H1 (cell line): ENCODE results near the gene KLF16. TPM values are rescaled to one million over a fixed set of nuclear protein-coding genes. Genes with fewer than 3 reads are reported as not detected.
A peak's percentile ranks its signal among the peaks of the same experiment; 100 is the strongest.

Source experiments
- CTCF ChIA-PET: fragments of 300-600 bp; sonication (Branson Sonifier 250); formaldehyde crosslinking; loops from one replicate; lab custom pipeline; 2021; ENCODE audit not compliant: partially characterized antibody; lab: Charles Lee
- POLR2A ChIA-PET: fragments of 300-600 bp; sonication (Branson Sonifier 250); formaldehyde crosslinking; loops from one replicate; lab custom pipeline; 2021; ENCODE audit warnings: inconsistent platforms; ENCODE audit not compliant: partially characterized antibody; lab: Charles Lee
- DNase-seq, 2 experiments: peaks; one replicate each; pipeline versions ENCODE4 v3.0.0 to v3.0.0-alpha.2; 2010 to 2022; ENCODE audit warnings: low spot score in 2 of 2, low read depth in 1 of 2, mixed read lengths in 1 of 2
- FAIRE-seq: peaks from 2 replicates; lab custom pipeline; 2011; peaks lifted over from hg19 to GRCh38; lab: Jason Lieb, UNC
- H2AFZ ChIP-seq: 2 replicates; pipeline ENCODE4 v1.8.1; 2012; ENCODE audit warnings: low read length, inconsistent platforms
- H2AK5ac ChIP-seq: 2 replicates; pipeline ENCODE4 v1.6.1; 2013; ENCODE audit warnings: low read depth, low read length
- H2BK120ac ChIP-seq: replicated peaks from 2 replicates; pipeline ENCODE3; 2013; ENCODE audit warnings: low read depth, low read length, inconsistent platforms
- H2BK12ac ChIP-seq: 2 replicates; pipeline ENCODE4 v1.6.1; 2013; ENCODE audit warnings: low read depth, low read length
- H2BK15ac ChIP-seq: 2 replicates; pipeline ENCODE4 v1.6.1; 2013; ENCODE audit warnings: low read length
- H2BK20ac ChIP-seq: 2 replicates; pipeline ENCODE4 v1.6.1; 2013; ENCODE audit warnings: low read length
- H2BK5ac ChIP-seq: 2 replicates; pipeline ENCODE4 v1.6.1; 2013; ENCODE audit warnings: low read depth, low read length
- H3K14ac ChIP-seq: 2 replicates; pipeline ENCODE4 v1.6.1; 2013; ENCODE audit warnings: inconsistent platforms; ENCODE audit not compliant: insufficient read length
- H3K18ac ChIP-seq: 2 replicates; pipeline ENCODE4 v1.6.1; 2013; ENCODE audit warnings: low read length; ENCODE audit errors: extremely low read depth
- H3K23ac ChIP-seq: 2 replicates; pipeline ENCODE4 v1.6.1; 2013; ENCODE audit warnings: inconsistent platforms; ENCODE audit not compliant: insufficient read length
- H3K23me2 ChIP-seq: 2 replicates; pipeline ENCODE4 v1.6.1; 2013; ENCODE audit warnings: low read depth, low read length
- H3K27ac ChIP-seq: 2 replicates; pipeline ENCODE4 v1.6.1; 2011; ENCODE audit warnings: low read depth, low read length, inconsistent platforms
- H3K27me3 ChIP-seq, 4 experiments: replicated peaks in 1 of 4; 1 replicate in 1 of 4; 2 replicates in 3 of 4; pipeline versions ENCODE4 v1.6.1 to v1.8.1; 2011 to 2013; ENCODE audit warnings: low read length in 3 of 4, mild to moderate bottlenecking in 3 of 4, inconsistent platforms in 2 of 4, mixed read lengths in 2 of 4, moderate library complexity in 1 of 4; ENCODE audit not compliant: control insufficient read depth in 3 of 4, insufficient read depth in 3 of 4; ENCODE audit errors: extremely low read depth in 1 of 4
- H3K36me3 ChIP-seq, 4 experiments: 2 replicates each; pipeline versions ENCODE4 v1.6.1 to v1.8.1; 2011 to 2013; ENCODE audit warnings: mild to moderate bottlenecking in 4 of 4, low read length in 3 of 4, moderate library complexity in 2 of 4, control low read depth in 1 of 4, inconsistent platforms in 1 of 4; ENCODE audit not compliant: insufficient read depth in 4 of 4, control insufficient read depth in 2 of 4
- H3K4ac ChIP-seq: replicated peaks from 2 replicates; pipeline ENCODE3; 2013; ENCODE audit warnings: low read length, low read depth, mixed read lengths, inconsistent platforms; ENCODE audit not compliant: insufficient read length
- H3K4me1 ChIP-seq, 4 experiments: replicated peaks in 1 of 4; 1 replicate in 1 of 4; 2 replicates in 3 of 4; pipeline versions ENCODE4 v1.6.1 to v1.8.1; 2011 to 2013; ENCODE audit warnings: low read length in 3 of 4, inconsistent platforms in 2 of 4, mixed read lengths in 1 of 4; ENCODE audit not compliant: insufficient read depth in 4 of 4, control insufficient read depth in 3 of 4
- H3K4me2 ChIP-seq, 2 experiments: 2 replicates each; pipeline versions ENCODE4 v1.6.1 to v1.8.1; 2011 to 2013; ENCODE audit warnings: low read depth in 2 of 2, low read length in 2 of 2, control low read depth in 1 of 2, inconsistent platforms in 1 of 2, mild to moderate bottlenecking in 1 of 2; ENCODE audit not compliant: insufficient read depth in 1 of 2
- H3K4me3 ChIP-seq, 4 experiments: fragments of 200-600, 300-600 bp in 1 of 4; sonication (generic), shearing (Covaris generic), sonication (Bioruptor Twin) in 1 of 4; 2 replicates each; pipeline versions ENCODE4 v1.5.1 to v1.8.1; 2011 to 2016; ENCODE audit warnings: low read length in 4 of 4, low read depth in 3 of 4, control low read depth in 2 of 4, inconsistent platforms in 2 of 4, mild to moderate bottlenecking in 2 of 4, mixed read lengths in 1 of 4, moderate library complexity in 1 of 4; ENCODE audit not compliant: insufficient read depth in 2 of 4; ENCODE audit errors: extremely low read depth in 1 of 4
- H3K56ac ChIP-seq: replicated peaks from 2 replicates; pipeline ENCODE3; 2013; ENCODE audit warnings: low read depth, mild to moderate bottlenecking, mixed read lengths, low read length, inconsistent platforms; ENCODE audit not compliant: insufficient read length
- H3K79me1 ChIP-seq: 2 replicates; pipeline ENCODE4 v1.6.1; 2013; ENCODE audit warnings: low read depth, low read length, control low read depth
- H3K79me2 ChIP-seq, 2 experiments: 2 replicates each; pipeline versions ENCODE4 v1.6.1 to v1.8.1; 2012 to 2013; ENCODE audit warnings: low read length in 2 of 2, mild to moderate bottlenecking in 2 of 2, inconsistent platforms in 1 of 2; ENCODE audit not compliant: insufficient read depth in 2 of 2, control insufficient read depth in 1 of 2
- H3K9ac ChIP-seq, 4 experiments: replicated peaks in 1 of 4; 1 replicate in 1 of 4; 2 replicates in 3 of 4; pipeline versions ENCODE4 v1.6.1 to v1.8.1; 2011 to 2013; ENCODE audit warnings: low read depth in 3 of 4, low read length in 3 of 4, control low read depth in 2 of 4, mild to moderate bottlenecking in 2 of 4, moderate library complexity in 2 of 4, inconsistent platforms in 1 of 4; ENCODE audit errors: extremely low read depth in 1 of 4
- H3K9me3 ChIP-seq, 2 experiments: 2 replicates each; pipeline versions ENCODE4 v1.6.1 to v1.8.1; 2012 to 2013; ENCODE audit warnings: mild to moderate bottlenecking in 2 of 2, moderate library complexity in 2 of 2, control low read depth in 1 of 2, inconsistent platforms in 1 of 2, low read depth in 1 of 2, low read length in 1 of 2, mixed read lengths in 1 of 2; ENCODE audit not compliant: insufficient read depth in 2 of 2
- H4K20me1 ChIP-seq, 2 experiments: replicated peaks in 1 of 2; 2 replicates each; pipeline versions ENCODE3 to v1.8.1; 2011 to 2013; ENCODE audit warnings: inconsistent platforms in 2 of 2, low read length in 2 of 2, mild to moderate bottlenecking in 1 of 2; ENCODE audit not compliant: insufficient read depth in 2 of 2, control insufficient read depth in 1 of 2
- H4K5ac ChIP-seq: 2 replicates; pipeline ENCODE4 v1.6.1; 2013; ENCODE audit warnings: low read length, low read depth, mixed read lengths, inconsistent platforms; ENCODE audit not compliant: insufficient read length
- H4K8ac ChIP-seq: 2 replicates; pipeline ENCODE4 v1.8.0; 2013; ENCODE audit warnings: mild to moderate bottlenecking, moderate library complexity, low read length, inconsistent platforms; ENCODE audit not compliant: insufficient read depth; ENCODE audit errors: extremely low read depth
- H4K91ac ChIP-seq: replicated peaks from 2 replicates; pipeline ENCODE3; 2013; ENCODE audit warnings: low read length, mixed read lengths, inconsistent platforms; ENCODE audit not compliant: insufficient read length
- HDAC6 ChIP-seq: IDR thresholded peaks from one replicate; pipeline ENCODE4 v1.7.1; 2012; ENCODE audit warnings: low read depth, mild to moderate bottlenecking, inconsistent platforms, low read length, moderate library complexity
- POU5F1 ChIP-seq: IDR thresholded peaks from 2 replicates; pipeline ENCODE4 v1.6.1; 2011; ENCODE audit warnings: low read depth, mild to moderate bottlenecking, low read length, moderate library complexity
- SIN3A ChIP-seq, 2 experiments: IDR thresholded peaks in 1 of 2; conservative IDR thresholded peaks in 1 of 2; 2 replicates each; pipeline ENCODE4 v1.6.1; 2011 to 2012; ENCODE audit warnings: low read length in 2 of 2, improper control_type of control experiment in 1 of 2, low read depth in 1 of 2, mild to moderate bottlenecking in 1 of 2
- SIRT6 ChIP-seq: IDR thresholded peaks from one replicate; pipeline ENCODE4 v1.7.1; 2012; ENCODE audit warnings: low read length, inconsistent platforms
- SP4 ChIP-seq: IDR thresholded peaks from 2 replicates; pipeline ENCODE4 v1.6.1; 2012; ENCODE audit warnings: low read length, inconsistent platforms
- WGBS, 2 experiments: shearing (Covaris generic) in 1 of 2; methylation state at CpG; one replicate each; pipeline versions ENCODE4 v1.1.6 to v1.1.7; 2013 to 2015; ENCODE audit warnings: low lambda C conversion rate in 2 of 2, mixed read lengths in 2 of 2, inconsistent platforms in 1 of 2, low coverage in 1 of 2, missing lambda C conversion rate in 1 of 2; ENCODE audit not compliant: insufficient replicate concordance in 2 of 2, insufficient coverage in 1 of 2, insufficient read length in 1 of 2; ENCODE audit errors: extremely low coverage in 1 of 2, missing lambda C conversion rate in 1 of 2; 5-methylcytosine and 5-hydroxymethylcytosine counted together
- polyA plus RNA-seq, 7 experiments: library from polyadenylated mRNA; depleted of rRNA in 3 of 7; stranded (reverse) in 5 of 7; unstranded in 2 of 7; fragments of >200 nt in 5 of 7; fragments of 200-250 nt in 2 of 7; gene quantifications; 1 replicate in 5 of 7; 2 replicates in 1 of 7; 4 replicates in 1 of 7; pipeline versions ENCODE4 v1.2.1 to v1.2.3, GENCODE V29; 2011 to 2013; ENCODE audit warnings: missing spikeins in 2 of 7, mixed read lengths in 2 of 7
- total RNA-seq: library from RNA; stranded (reverse); fragmentation: NEBNext Ultra II Directional; extraction: Animal tissue kit (Norgen Biotek cat#: 25700); gene quantifications from 2 replicates; pipeline ENCODE4 v1.2.1, GENCODE V29; 2021

The KLF16 gene
- total and polyA plus RNA-seq, 2 of the 8 experiments (the other 6 are each of a cell fraction or from before 2014, with no cell fraction given) = 14.3 to 45.9 TPM

DNA sequence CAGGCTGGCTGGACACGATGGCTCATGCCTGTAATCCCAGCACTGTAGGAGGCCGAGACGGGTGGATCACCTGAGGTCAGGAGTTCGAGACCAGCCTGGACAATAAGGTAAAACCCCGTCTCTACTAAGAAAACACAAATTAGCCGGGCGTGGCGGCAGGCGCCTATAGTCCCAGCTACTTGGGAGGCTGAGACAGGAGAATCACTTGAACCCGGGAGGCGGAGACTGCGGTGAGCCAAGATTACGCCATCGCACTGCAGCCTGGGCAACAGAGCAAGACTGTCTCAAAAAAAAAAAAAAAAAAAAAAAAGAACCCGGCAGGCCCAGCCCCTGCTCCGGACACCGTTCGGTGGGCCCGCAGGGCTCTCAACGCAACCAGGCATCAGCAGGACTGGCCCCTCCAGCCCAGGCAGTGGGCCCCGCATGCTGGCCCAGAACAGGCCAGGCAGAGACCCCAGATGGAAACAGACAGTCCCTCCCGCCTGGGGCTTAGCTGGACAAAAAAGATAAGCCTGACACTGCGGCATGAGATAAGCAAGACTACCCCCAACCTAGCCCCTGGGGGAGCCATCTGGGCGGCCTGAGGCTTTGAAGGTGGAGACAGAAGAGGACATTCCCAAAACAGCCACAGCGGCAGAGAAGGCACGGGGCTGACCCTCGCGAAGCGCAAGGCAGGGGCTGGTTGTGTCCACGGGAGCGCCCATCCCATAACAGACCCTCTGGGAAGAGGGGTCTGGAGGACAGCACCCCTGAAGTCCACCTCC lies 26.7 kb downstream of the KLF16 start:
- Histone ChIP-seq H3K56ac (no peak overlapping the region), H2AFZ (no peak overlapping the region), H3K27ac (no peak overlapping the region), H2BK20ac (no peak overlapping the region), H3K79me2 (peaks cover 3 to 56% of the 10 kb centered on the region in 2 experiments; a peak in 3 of 4 replicates), H4K8ac (peak overlapping the region; percentile 76; the same call in 1 of the 2 replicates), H3K23ac (no peak overlapping the region), H3K4ac (no peak overlapping the region), H3K14ac (no peak overlapping the region), H2BK120ac (no peak overlapping the region), H2BK12ac (no peak overlapping the region), H3K36me3 (no peaks in the 10 kb centered on the region), H3K9ac (no peak overlapping the region), H2BK15ac (no peak overlapping the region), H4K5ac (no peak overlapping the region), H3K79me1 (peaks cover 26% of the 10 kb centered on the region), H3K18ac (no peak overlapping the region), H3K27me3 (no peaks in the 10 kb centered on the region), H4K91ac (no peak overlapping the region), H3K4me1 (0 out of 7 replicates have a peak, but pooled peaks cover 0 to 2% (median 0%) of the 10 kb centered on the region in 4 experiments), H3K4me2 (no peak overlapping the region), H2BK5ac (no peak overlapping the region), H3K4me3 (no peak overlapping the region), H2AK5ac (no peak overlapping the region), H4K20me1 (peaks cover 16 to 29% of the 10 kb centered on the region in 2 experiments), H3K23me2 (no peaks in the 10 kb centered on the region), H3K9me3 (no peaks in the 10 kb centered on the region)
- DNase-seq (no peak), FAIRE-seq (no peak)
- ChIA-PET POLR2A (interaction anchor here (1.2 to 2.4 kb wide), 4 partner anchors 9 to 245 kb away, joined by 3 to 10 read pairs (median 4); no protein-coding TSS in a partner anchor), CTCF (interaction anchor here (0.6 to 14.9 kb wide), 23 partner anchors 10 to 1743 kb away, joined by 3 to 228 read pairs (median 4); no protein-coding TSS in a partner anchor)
- WGBS, 2 experiments = 94% methylated on average over 26 of the region's 31 CpGs; no CpG with 5 or more reads in 1 of the 2 experiments
- no peak for TF ChIP-seq SP4
- TF ChIP-seq HDAC6 = no peak
- TF ChIP-seq SIN3A (conservative IDR thresholded peaks at IDR 0.05 in 1 of 2, IDR thresholded peaks at IDR 0.05 in 1 of 2; ENCODE audit: low read depth in 1 of 2, low read length in 2 of 2) = no peak
- TF ChIP-seq SIRT6 = no peak
- TF ChIP-seq POU5F1 = no peak
